ENCODE data around the gene CACFD1. TPM values are rescaled to one million over a fixed set of nuclear protein-coding genes. Genes with fewer than 3 reads are reported as not detected.

CACFD1 gene
- total and polyA plus RNA-seq, 8 donors, result 17.7 to 48.4 (median 26.1) TPM

DNA sequence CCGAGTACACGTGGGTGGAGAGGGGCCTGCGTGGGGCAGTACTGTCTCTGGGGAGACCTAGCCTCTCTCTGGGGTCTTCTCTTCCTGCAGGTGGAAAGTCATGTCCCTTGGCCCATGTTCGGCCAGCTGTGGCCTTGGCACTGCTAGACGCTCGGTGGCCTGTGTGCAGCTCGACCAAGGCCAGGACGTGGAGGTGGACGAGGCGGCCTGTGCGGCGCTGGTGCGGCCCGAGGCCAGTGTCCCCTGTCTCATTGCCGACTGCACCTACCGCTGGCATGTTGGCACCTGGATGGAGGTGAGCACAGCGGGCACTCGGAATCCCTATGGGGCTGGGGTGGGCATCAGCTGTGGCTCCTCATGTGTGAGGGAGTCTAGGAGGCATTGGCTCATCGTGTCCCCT is 5.5 kb upstream of the CACFD1 start:
- no peak overlapping the region for H3K4me3 ChIP-seq
- no peaks in the 10 kb centered on the region for H3K36me3 ChIP-seq
- peaks cover 4 to 9% of the 10 kb centered on the region in 2 donors for H3K4me1 ChIP-seq
- no peaks in the 10 kb centered on the region for H3K9me3 ChIP-seq
- DNase-seq (peak in 1 of 4 donors; percentile 71), ATAC-seq (no peak)
- intact Hi-C loops (cut with DNase I), result no loop called here
- TF ChIP-seq, protein P1, sequence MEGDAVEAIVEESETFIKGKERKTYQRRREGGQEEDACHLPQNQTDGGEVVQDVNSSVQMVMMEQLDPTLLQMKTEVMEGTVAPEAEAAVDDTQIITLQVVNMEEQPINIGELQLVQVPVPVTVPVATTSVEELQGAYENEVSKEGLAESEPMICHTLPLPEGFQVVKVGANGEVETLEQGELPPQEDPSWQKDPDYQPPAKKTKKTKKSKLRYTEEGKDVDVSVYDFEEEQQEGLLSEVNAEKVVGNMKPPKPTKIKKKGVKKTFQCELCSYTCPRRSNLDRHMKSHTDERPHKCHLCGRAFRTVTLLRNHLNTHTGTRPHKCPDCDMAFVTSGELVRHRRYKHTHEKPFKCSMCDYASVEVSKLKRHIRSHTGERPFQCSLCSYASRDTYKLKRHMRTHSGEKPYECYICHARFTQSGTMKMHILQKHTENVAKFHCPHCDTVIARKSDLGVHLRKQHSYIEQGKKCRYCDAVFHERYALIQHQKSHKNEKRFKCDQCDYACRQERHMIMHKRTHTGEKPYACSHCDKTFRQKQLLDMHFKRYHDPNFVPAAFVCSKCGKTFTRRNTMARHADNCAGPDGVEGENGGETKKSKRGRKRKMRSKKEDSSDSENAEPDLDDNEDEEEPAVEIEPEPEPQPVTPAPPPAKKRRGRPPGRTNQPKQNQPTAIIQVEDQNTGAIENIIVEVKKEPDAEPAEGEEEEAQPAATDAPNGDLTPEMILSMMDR (IDR thresholded peaks at IDR 0.05), result no peak
- no peaks in the 10 kb centered on the region for H3K27me3 ChIP-seq
- no peak overlapping the region for H3K27ac ChIP-seq

DNA sequence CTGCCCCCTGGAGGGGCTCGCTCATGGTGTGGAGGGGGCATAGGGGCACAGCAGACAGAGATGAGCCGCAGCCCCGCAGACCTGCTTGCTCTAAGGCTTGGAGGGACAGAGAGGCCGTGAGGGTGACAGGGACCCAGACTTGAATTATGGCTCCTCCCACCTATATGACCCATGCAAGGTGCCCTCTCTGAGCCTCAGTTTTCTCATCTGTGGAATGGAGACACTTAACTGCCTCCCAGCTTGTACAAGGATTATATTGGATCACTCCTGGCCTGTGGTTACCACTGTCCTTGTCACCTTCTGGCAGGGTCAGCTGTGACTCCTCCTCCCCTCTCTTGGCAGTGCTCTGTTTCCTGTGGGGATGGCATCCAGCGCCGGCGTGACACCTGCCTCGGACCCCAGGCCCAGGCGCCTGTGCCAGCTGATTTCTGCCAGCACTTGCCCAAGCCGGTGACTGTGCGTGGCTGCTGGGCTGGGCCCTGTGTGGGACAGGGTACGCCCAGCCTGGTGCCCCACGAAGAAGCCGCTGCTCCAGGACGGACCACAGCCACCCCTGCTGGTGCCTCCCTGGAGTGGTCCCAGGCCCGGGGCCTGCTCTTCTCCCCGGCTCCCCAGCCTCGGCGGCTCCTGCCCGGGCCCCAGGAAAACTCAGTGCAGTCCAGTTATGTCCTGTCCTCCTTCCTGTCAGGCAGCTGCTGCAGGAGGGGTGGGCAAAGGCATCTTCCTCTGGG is 4.7 kb upstream of the CACFD1 start:
- Histone ChIP-seq H3K27me3 (no peaks in the 10 kb centered on the region), H3K27ac (no peak overlapping the region), H3K4me3 (no peak overlapping the region), H3K4me1 (peaks cover 4 to 10% of the 10 kb centered on the region in 2 donors), H3K9me3 (no peaks in the 10 kb centered on the region), H3K36me3 (no peaks in the 10 kb centered on the region)
- intact Hi-C loops (cut with DNase I), result no loop called here
- no peak for ATAC-seq
- TF ChIP-seq, protein P1 (IDR thresholded peaks at IDR 0.05), result no peak
- DNase-seq, result peak in 1 of 4 donors; percentile 77

DNA sequence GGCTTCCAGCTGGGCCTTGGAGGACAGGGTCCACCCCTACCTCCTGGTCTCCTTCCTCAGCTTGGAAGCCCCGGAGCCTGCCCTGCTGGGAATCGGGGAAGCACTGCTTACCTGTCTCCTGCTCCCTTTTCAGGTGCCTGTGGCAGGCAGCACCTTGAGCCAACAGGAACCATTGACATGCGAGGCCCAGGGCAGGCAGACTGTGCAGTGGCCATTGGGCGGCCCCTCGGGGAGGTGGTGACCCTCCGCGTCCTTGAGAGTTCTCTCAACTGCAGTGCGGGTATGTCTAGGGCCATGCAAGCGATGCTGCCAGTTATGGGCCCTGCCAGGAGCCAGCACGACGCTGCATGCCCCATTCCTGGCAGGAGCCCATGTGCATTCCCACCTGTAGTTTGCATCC is 3.8 kb upstream of the CACFD1 start:
- Histone ChIP-seq H3K4me1 (peaks cover 8 to 16% of the 10 kb centered on the region in 2 donors), H3K4me3 (no peak overlapping the region), H3K27me3 (no peaks in the 10 kb centered on the region), H3K27ac (no peak overlapping the region), H3K9me3 (no peaks in the 10 kb centered on the region), H3K36me3 (no peaks in the 10 kb centered on the region)
- TF ChIP-seq, protein P1 (IDR thresholded peaks at IDR 0.05), result no peak
- intact Hi-C loops (cut with DNase I), result no loop called here
- DNase-seq (no peak), ATAC-seq (no peak)

DNA sequence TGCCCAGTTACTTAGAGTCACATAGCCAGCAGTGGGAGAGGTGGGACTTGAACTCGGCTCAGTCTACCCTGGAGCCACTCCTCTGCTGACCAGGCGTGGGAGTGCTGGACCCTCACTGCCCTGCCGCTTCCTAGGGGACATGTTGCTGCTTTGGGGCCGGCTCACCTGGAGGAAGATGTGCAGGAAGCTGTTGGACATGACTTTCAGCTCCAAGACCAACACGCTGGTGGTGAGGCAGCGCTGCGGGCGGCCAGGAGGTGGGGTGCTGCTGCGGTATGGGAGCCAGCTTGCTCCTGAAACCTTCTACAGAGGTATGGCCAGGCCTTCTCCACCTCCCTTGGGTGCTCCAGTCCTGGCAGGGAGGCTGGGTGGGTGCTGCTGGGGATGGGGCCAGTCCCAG is 3.4 kb upstream of the CACFD1 start:
- intact Hi-C loops (cut with DNase I), result no loop called here
- no peaks in the 10 kb centered on the region for H3K36me3 ChIP-seq
- TF ChIP-seq, protein P1 (IDR thresholded peaks at IDR 0.05), result no peak

DNA sequence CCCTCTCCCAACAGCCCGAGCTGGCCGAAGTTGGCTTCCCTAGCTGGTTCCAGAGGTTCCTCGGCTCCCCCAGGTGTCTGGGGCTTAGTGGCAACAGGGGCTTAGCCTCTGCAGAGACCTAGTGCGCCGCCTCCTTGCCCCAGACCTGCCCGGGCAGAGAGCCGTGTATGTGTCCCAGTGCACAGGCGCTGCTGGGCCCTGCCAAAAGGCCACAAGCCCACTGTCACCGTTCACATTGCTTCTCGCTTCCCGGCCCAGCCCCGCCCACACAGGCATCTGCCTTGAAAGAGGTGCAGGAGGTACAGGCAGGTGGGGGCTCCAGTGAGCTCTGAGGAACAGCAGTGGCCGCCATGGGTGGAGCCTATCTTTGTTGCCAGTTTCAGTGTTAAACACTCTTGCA is 2.5 kb upstream of the CACFD1 start:
- TF ChIP-seq, protein P1 (IDR thresholded peaks at IDR 0.05), result no peak
- intact Hi-C loops (cut with DNase I), result no loop called here

More for the DNA sequence above, 3.4 kb upstream of the CACFD1 start:
- no peaks in the 10 kb centered on the region for H3K27me3 ChIP-seq
- H3K27ac ChIP-seq, result no peak overlapping the region
- H3K4me3 ChIP-seq, result no peak overlapping the region
- peaks cover 11 to 20% of the 10 kb centered on the region in 2 donors for H3K4me1 ChIP-seq
- no peaks in the 10 kb centered on the region for H3K9me3 ChIP-seq
- DNase-seq (peak in 1 of 4 donors; percentile 69), ATAC-seq (no peak)

More for the DNA sequence above, 2.5 kb upstream of the CACFD1 start:
- Histone ChIP-seq H3K9me3 (no peaks in the 10 kb centered on the region), H3K4me3 (no peak overlapping the region), H3K27ac (no peak overlapping the region), H3K4me1 (peaks cover 11 to 21% of the 10 kb centered on the region in 2 donors), H3K36me3 (no peaks in the 10 kb centered on the region), H3K27me3 (no peaks in the 10 kb centered on the region)
- ATAC-seq (no peak), DNase-seq (peak in 1 of 4 donors; percentile 79)
